Mesenchymal stem cell (in vitro differentiated cells and primary cell): ENCODE data around the gene PTPRCAP.
A peak's percentile ranks its signal among the peaks of the same experiment; 100 is the strongest.

Experiments
- DNase-seq: peaks from one replicate; pipeline ENCODE4 v3.0.0-alpha.2; 2013
- H2AFZ ChIP-seq: one replicate; pipeline ENCODE4 v1.6.1; 2013; ENCODE audit warnings: low read depth, mild to moderate bottlenecking, control low read depth, inconsistent platforms, low read length, moderate library complexity
- H2AK5ac ChIP-seq: 2 replicates; pipeline ENCODE4 v1.6.1; 2013; ENCODE audit warnings: low read length, moderate library complexity, mild to moderate bottlenecking, inconsistent platforms; ENCODE audit not compliant: severe bottlenecking
- H2BK120ac ChIP-seq: one replicate; pipeline ENCODE4 v1.6.1; 2013; ENCODE audit warnings: low read depth, mild to moderate bottlenecking, inconsistent platforms, low read length, moderate library complexity
- H2BK12ac ChIP-seq, 2 experiments: one replicate each; pipeline ENCODE4 v1.6.1; 2013; ENCODE audit warnings: inconsistent platforms in 2 of 2, low read length in 2 of 2, mild to moderate bottlenecking in 2 of 2, moderate library complexity in 2 of 2, control low read depth in 1 of 2
- H2BK15ac ChIP-seq: one replicate; pipeline ENCODE4 v1.6.1; 2013; ENCODE audit warnings: mild to moderate bottlenecking, low read depth, inconsistent platforms; ENCODE audit not compliant: poor library complexity, severe bottlenecking
- H2BK5ac ChIP-seq: 2 replicates; pipeline ENCODE4 v1.6.1; 2013; ENCODE audit warnings: low read depth, mild to moderate bottlenecking, low read length, control low read depth, inconsistent platforms; ENCODE audit not compliant: poor library complexity, severe bottlenecking
- H3K14ac ChIP-seq, 2 experiments: one replicate each; pipeline ENCODE4 v1.6.1; 2013; ENCODE audit warnings: inconsistent platforms in 2 of 2, low read length in 2 of 2, control low read depth in 1 of 2, mild to moderate bottlenecking in 1 of 2, moderate library complexity in 1 of 2
- H3K18ac ChIP-seq, 2 experiments: one replicate each; pipeline ENCODE4 v1.6.1; 2013; ENCODE audit warnings: inconsistent platforms in 2 of 2, low read length in 2 of 2, control low read depth in 1 of 2, low read depth in 1 of 2, mild to moderate bottlenecking in 1 of 2
- H3K23ac ChIP-seq, 2 experiments: one replicate each; pipeline ENCODE4 v1.6.1; 2013; ENCODE audit warnings: inconsistent platforms in 2 of 2, low read length in 2 of 2, mild to moderate bottlenecking in 2 of 2, moderate library complexity in 2 of 2, control low read depth in 1 of 2
- H3K27ac ChIP-seq: 2 replicates; pipeline ENCODE4 v1.5.1; 2013; ENCODE audit warnings: mild to moderate bottlenecking, moderate library complexity, low read length, control low read depth, inconsistent platforms; ENCODE audit not compliant: poor library complexity, severe bottlenecking
- H3K27me3 ChIP-seq, 2 experiments: 2 replicates each; pipeline versions ENCODE4 v1.6.1 to v1.7.0; 2013; ENCODE audit warnings: low read length in 2 of 2, mild to moderate bottlenecking in 2 of 2, moderate library complexity in 2 of 2, control low read depth in 1 of 2, inconsistent platforms in 1 of 2; ENCODE audit not compliant: control insufficient read depth in 1 of 2, insufficient read depth in 1 of 2
- H3K36me3 ChIP-seq, 2 experiments: 2 replicates each; pipeline versions ENCODE4 v1.6.1 to v1.7.0; 2013; ENCODE audit warnings: low read length in 2 of 2, control low read depth in 1 of 2, inconsistent platforms in 1 of 2, low read depth in 1 of 2, mild to moderate bottlenecking in 1 of 2; ENCODE audit not compliant: insufficient read depth in 2 of 2, control insufficient read depth in 1 of 2
- H3K4ac ChIP-seq, 2 experiments: one replicate each; pipeline ENCODE4 v1.6.1; 2013; ENCODE audit warnings: inconsistent platforms in 2 of 2, low read length in 2 of 2, mild to moderate bottlenecking in 2 of 2, moderate library complexity in 2 of 2, control low read depth in 1 of 2, low read depth in 1 of 2
- H3K4me1 ChIP-seq: 2 replicates; pipeline ENCODE4 v1.6.1; 2013; ENCODE audit warnings: low read depth, low read length, control low read depth; ENCODE audit not compliant: control insufficient read depth, insufficient read depth
- H3K4me2 ChIP-seq: 2 replicates; pipeline ENCODE4 v1.6.1; 2013; ENCODE audit warnings: low read length, mild to moderate bottlenecking, inconsistent platforms; ENCODE audit not compliant: poor library complexity, severe bottlenecking
- H3K4me3 ChIP-seq, 2 experiments: 2 replicates each; pipeline versions ENCODE4 v1.5.1 to v1.7.0; 2013; ENCODE audit warnings: low read length in 2 of 2, mild to moderate bottlenecking in 2 of 2, control low read depth in 1 of 2, low read depth in 1 of 2; ENCODE audit not compliant: insufficient read depth in 1 of 2
- H3K79me1 ChIP-seq: replicated peaks from 2 replicates; pipeline ENCODE4 v1.6.1; 2013; ENCODE audit warnings: mild to moderate bottlenecking, control low read depth, low read length, inconsistent platforms; ENCODE audit not compliant: poor library complexity, severe bottlenecking
- H3K9ac ChIP-seq: 2 replicates; pipeline ENCODE4 v1.7.0; 2013; ENCODE audit warnings: mild to moderate bottlenecking, low read length, moderate library complexity
- H3K9me3 ChIP-seq: 2 replicates; pipeline ENCODE4 v1.7.0; 2013; ENCODE audit warnings: mild to moderate bottlenecking, low read length; ENCODE audit not compliant: control insufficient read depth
- H4K8ac ChIP-seq: one replicate; pipeline ENCODE4 v1.6.1; 2013; ENCODE audit warnings: inconsistent platforms, mild to moderate bottlenecking, low read length, moderate library complexity
- H4K91ac ChIP-seq: one replicate; pipeline ENCODE4 v1.6.1; 2013; ENCODE audit warnings: mild to moderate bottlenecking, low read length, inconsistent platforms
- WGBS: methylation state at CpG from one replicate; pipeline ENCODE4 v1.1.7; 2013; ENCODE audit warnings: mixed read lengths; 5-methylcytosine and 5-hydroxymethylcytosine counted together

The PTPRCAP gene

DNA sequence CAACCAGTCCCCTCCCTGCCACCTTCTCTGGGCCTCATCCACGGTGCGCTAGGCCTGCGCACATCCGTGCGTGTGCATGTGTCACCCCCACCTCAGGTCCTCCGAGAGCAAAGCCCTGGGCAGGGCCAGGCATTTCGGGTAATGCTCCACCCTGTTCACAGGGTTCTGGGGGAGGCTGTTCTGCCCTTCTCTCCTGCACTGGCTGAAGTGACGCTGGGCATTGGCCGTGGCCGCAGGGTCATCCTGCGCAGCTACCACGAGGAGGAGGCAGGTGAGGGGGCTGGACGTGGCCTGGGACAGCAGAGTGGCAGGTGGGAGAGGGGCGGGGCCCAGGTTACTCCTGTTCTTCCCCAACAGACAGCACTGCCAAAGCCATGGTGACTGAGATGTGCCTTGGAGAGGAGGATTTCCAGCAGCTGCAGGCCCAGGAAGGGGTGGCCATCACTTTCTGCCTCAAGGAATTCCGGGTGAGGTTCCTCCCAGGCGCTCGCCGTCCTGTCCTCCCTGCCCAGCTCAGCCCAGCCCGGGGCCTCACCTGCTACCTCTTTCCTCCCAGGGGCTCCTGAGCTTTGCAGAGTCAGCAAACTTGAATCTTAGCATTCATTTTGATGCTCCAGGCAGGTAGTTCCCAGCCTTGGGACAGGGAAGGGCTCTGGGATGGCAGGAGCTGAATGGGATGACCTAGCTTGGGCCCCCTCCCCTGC lies 41.8 kb downstream of the PTPRCAP start:
- Histone ChIP-seq H3K23ac (no peak overlapping the region), H3K4me1 (peaks cover 37% of the 10 kb centered on the region), H2BK5ac (no peak overlapping the region), H2AK5ac (no peak overlapping the region), H4K8ac (no peak overlapping the region), H3K79me1 (peaks cover 36% of the 10 kb centered on the region), H3K14ac (no peak overlapping the region), H3K27ac (no peak overlapping the region), H2AFZ (no peak overlapping the region), H3K18ac (no peak overlapping the region), H3K4ac (no peak overlapping the region), H2BK120ac (no peak overlapping the region), H2BK15ac (no peak overlapping the region), H2BK12ac (peak overlapping the region in 1 of 2 experiments; percentile 1), H3K9ac (no peak overlapping the region), H3K9me3 (no peaks in the 10 kb centered on the region), H3K4me3 (no peak overlapping the region), H3K36me3 (peaks cover 46 to 64% of the 10 kb centered on the region in 2 experiments), H4K91ac (peak overlapping the region; percentile 15), H3K4me2 (no peak overlapping the region), H3K27me3 (no peaks in the 10 kb centered on the region)
- 96% methylated on average over 18 of the region's 19 CpGs for WGBS
- no peak for DNase-seq

DNA sequence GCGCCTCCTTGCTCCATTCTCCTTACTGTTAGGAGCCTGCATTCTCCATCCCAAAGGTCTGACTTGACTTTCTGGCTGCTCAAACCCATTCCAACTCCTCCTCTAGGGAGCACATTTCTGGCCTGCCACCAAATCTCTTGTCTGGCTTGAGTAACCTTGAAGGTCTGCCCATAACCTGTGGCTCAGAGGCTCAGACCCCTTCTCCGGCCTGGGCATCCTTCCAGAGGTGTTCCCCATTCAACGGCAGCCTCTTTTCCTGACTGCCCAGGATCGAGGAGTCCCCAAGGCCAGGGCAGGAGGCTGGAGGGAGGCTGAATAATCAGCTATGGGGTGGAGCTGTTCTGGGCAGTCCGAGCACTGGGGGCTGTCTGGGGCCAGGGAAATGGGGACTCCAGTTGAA lies 43.5 kb downstream of the PTPRCAP start:
- H3K23ac ChIP-seq, result no peak overlapping the region
- no peak overlapping the region for H2BK12ac ChIP-seq
- no peak overlapping the region for H3K4ac ChIP-seq
- no peak overlapping the region for H3K27ac ChIP-seq
- peaks cover 25% of the 10 kb centered on the region for H3K4me1 ChIP-seq
- no peak overlapping the region for H2BK5ac ChIP-seq
- no peak overlapping the region for H3K4me2 ChIP-seq
- H2BK15ac ChIP-seq, result no peak overlapping the region
- H3K18ac ChIP-seq, result no peak overlapping the region
- no peak overlapping the region for H2BK120ac ChIP-seq
- H3K36me3 ChIP-seq, result peaks cover 34 to 50% of the 10 kb centered on the region in 2 experiments
- H4K8ac ChIP-seq, result no peak overlapping the region
- H2AFZ ChIP-seq, result no peak overlapping the region
- no peak overlapping the region for H4K91ac ChIP-seq
- H3K79me1 ChIP-seq, result peaks cover 41% of the 10 kb centered on the region
- H3K9me3 ChIP-seq, result no peaks in the 10 kb centered on the region
- no peak overlapping the region for H3K4me3 ChIP-seq
- H3K27me3 ChIP-seq, result no peaks in the 10 kb centered on the region
- H3K14ac ChIP-seq, result no peak overlapping the region
- 94% methylated on average over 5 of the region's 5 CpGs for WGBS
- DNase-seq, result no peak
- no peak overlapping the region for H3K9ac ChIP-seq
- H2AK5ac ChIP-seq, result no peak overlapping the region

DNA sequence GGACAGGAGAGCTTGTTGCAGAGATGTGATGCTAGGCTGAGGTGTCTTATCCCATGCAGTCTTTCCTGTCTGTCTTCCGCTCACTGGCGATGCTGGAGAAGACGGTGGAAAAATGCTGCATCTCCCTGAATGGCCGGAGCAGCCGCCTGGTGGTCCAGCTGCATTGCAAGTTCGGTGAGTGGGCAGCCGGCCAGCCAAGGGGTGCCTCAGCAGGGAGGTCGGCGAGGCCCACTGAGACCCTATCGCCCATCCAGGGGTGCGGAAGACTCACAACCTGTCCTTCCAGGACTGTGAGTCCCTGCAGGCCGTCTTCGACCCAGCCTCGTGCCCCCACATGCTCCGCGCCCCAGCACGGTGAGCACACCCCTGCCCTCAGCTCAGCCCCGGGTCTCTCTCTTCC lies 44.0 kb downstream of the PTPRCAP start:
- Histone ChIP-seq H3K18ac (no peak overlapping the region), H2AK5ac (no peak overlapping the region), H2BK5ac (no peak overlapping the region), H3K27me3 (no peaks in the 10 kb centered on the region), H3K4me3 (no peak overlapping the region), H3K4ac (no peak overlapping the region), H3K23ac (peak overlapping the region in 1 of 2 experiments; percentile 74), H2BK120ac (no peak overlapping the region), H2AFZ (no peak overlapping the region), H3K79me1 (peaks cover 38% of the 10 kb centered on the region), H3K36me3 (peaks cover 28 to 45% of the 10 kb centered on the region in 2 experiments), H3K4me1 (peaks cover 21% of the 10 kb centered on the region), H3K27ac (no peak overlapping the region), H3K4me2 (no peak overlapping the region), H4K91ac (peak overlapping the region; percentile 18), H2BK15ac (no peak overlapping the region), H3K9ac (no peak overlapping the region), H4K8ac (no peak overlapping the region), H2BK12ac (no peak overlapping the region), H3K9me3 (no peaks in the 10 kb centered on the region), H3K14ac (no peak overlapping the region)
- DNase-seq, result no peak
- WGBS, result 96% methylated on average over 18 of the region's 18 CpGs

DNA sequence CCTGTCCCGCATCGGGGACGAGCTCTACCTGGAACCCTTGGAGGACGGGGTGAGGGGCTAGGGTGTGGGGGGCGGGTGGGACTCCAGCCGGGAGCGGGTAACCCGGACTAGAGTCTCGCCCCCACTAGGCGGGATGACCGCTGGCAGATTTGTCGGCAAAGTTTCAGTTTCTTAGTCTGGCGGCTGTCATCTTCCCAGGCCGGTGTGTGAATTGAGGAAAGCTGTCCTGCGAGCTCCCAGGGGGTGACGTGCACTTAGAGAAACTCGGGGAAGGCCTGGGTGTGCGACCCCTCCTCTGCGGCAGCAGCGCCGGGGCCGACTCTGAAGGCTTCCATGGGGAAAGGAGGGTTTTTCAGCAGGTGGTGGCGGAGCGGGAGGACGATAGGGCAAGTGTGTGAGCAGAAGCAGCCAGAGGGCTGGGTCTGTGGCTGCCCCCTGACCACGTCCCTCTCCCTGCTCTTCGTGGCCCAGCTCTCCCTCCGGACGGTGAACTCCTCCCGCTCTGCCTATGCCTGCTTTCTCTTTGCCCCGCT lies 45.2 kb downstream of the PTPRCAP start:
- Histone ChIP-seq H3K4me3 (peak overlapping the region; percentile 87 to 91), H4K8ac (peak overlapping the region; percentile 40), H2AFZ (peak overlapping the region; percentile 91), H3K4ac (peak overlapping the region in 1 of 2 experiments; percentile 35), H3K27ac (no peak overlapping the region), H3K14ac (peak overlapping the region in 1 of 2 experiments; percentile 94), H3K9ac (peak overlapping the region; percentile 81), H2BK5ac (no peak overlapping the region), H3K27me3 (peaks cover 0 to 4% of the 10 kb centered on the region in 2 experiments), H3K4me2 (peak overlapping the region; percentile 91), H4K91ac (no peak overlapping the region), H2AK5ac (no peak overlapping the region), H2BK120ac (no peak overlapping the region), H3K36me3 (peaks cover 16 to 33% of the 10 kb centered on the region in 2 experiments), H2BK15ac (no peak overlapping the region), H3K18ac (peak overlapping the region in 1 of 2 experiments; percentile 91), H3K23ac (peak overlapping the region in 1 of 2 experiments; percentile 92), H2BK12ac (peak overlapping the region; percentile 29 to 84), H3K79me1 (peaks cover 29% of the 10 kb centered on the region), H3K9me3 (no peaks in the 10 kb centered on the region), H3K4me1 (peaks cover 19% of the 10 kb centered on the region)
- WGBS, result 14% methylated on average over 22 of the region's 31 CpGs
- peak; percentile 49 for DNase-seq
